Naive thymus-derived CD4-positive, alpha-beta T cell (primary cell): ENCODE results near the gene INSM2. TPM values are rescaled to one million over a fixed set of nuclear protein-coding genes. Genes with fewer than 3 reads are reported as not detected.
A peak's percentile ranks its signal among the peaks of the same experiment; 100 is the strongest.

Experiments used
- ATAC-seq: fragments of 150-1000 bp; cut with Tn5 transposase; 2 replicates; pipeline ENCODE4 v1.10.0; 2021; ENCODE audit warnings: mild to moderate bottlenecking, moderate library complexity
- CTCF ChIA-PET: fragments of 350-600 bp; sonication (Branson Sonifier 250); formaldehyde crosslinking; loops from one replicate; lab custom pipeline; 2021; ENCODE audit warnings: antibody characterized with exemption; lab: Charles Lee
- POLR2A ChIA-PET: fragments of 350-600 bp; sonication (Branson Sonifier 250); formaldehyde crosslinking; loops from one replicate; lab custom pipeline; 2021; ENCODE audit warnings: antibody characterized with exemption, inconsistent platforms; lab: Charles Lee
- DNase-seq, 9 donors: peaks; one replicate each; pipeline versions ENCODE4 v3.0.0 to v3.0.0-alpha.2; 2020 to 2022; ENCODE audit warnings: mixed read lengths in 1 of 9
- H3K27ac ChIP-seq: one replicate; pipeline ENCODE4 v1.7.0; 2013; ENCODE audit warnings: mild to moderate bottlenecking, low read depth, low read length, moderate library complexity
- H3K27me3 ChIP-seq, 2 donors: one replicate each; pipeline ENCODE4 v1.7.0; 2013; ENCODE audit warnings: low read length in 2 of 2, mild to moderate bottlenecking in 2 of 2, moderate library complexity in 2 of 2; ENCODE audit not compliant: control insufficient read depth in 2 of 2, insufficient read depth in 2 of 2
- H3K36me3 ChIP-seq, 3 experiments: 1 replicate in 2 of 3; 2 replicates in 1 of 3; pipeline ENCODE4 v1.7.0; 2013; ENCODE audit warnings: low read length in 3 of 3, mild to moderate bottlenecking in 3 of 3, moderate library complexity in 1 of 3; ENCODE audit not compliant: insufficient read depth in 3 of 3, control insufficient read depth in 2 of 3
- H3K4me1 ChIP-seq, 2 donors: one replicate each; pipeline ENCODE4 v1.7.0; 2013; ENCODE audit warnings: low read length in 2 of 2, mild to moderate bottlenecking in 2 of 2, moderate library complexity in 1 of 2; ENCODE audit not compliant: control insufficient read depth in 2 of 2, insufficient read depth in 2 of 2
- H3K4me3 ChIP-seq: 2 replicates; pipeline ENCODE4 v1.7.0; 2013; ENCODE audit warnings: mild to moderate bottlenecking, low read length
- H3K9me3 ChIP-seq, 3 experiments: 1 replicate in 2 of 3; 2 replicates in 1 of 3; pipeline ENCODE4 v1.7.0; 2013; ENCODE audit warnings: low read length in 3 of 3; ENCODE audit not compliant: control insufficient read depth in 2 of 3
- H3K27ac Mint-ChIP-seq, 9 donors: one replicate each; pipeline ENCODE4 v1.8.0; 2020 to 2022; ENCODE audit warnings: mixed read lengths in 9 of 9, mild to moderate bottlenecking in 8 of 9, moderate library complexity in 5 of 9, inconsistent platforms in 2 of 9
- H3K27me3 Mint-ChIP-seq, 5 donors: one replicate each; pipeline ENCODE4 v1.8.0; 2021 to 2022; ENCODE audit warnings: mixed read lengths in 5 of 5, mild to moderate bottlenecking in 1 of 5
- H3K36me3 Mint-ChIP-seq, 5 donors: one replicate each; pipeline ENCODE4 v1.8.0; 2020 to 2022; ENCODE audit warnings: mixed read lengths in 5 of 5, mild to moderate bottlenecking in 3 of 5, inconsistent platforms in 1 of 5
- H3K4me1 Mint-ChIP-seq, 7 donors: one replicate each; pipeline ENCODE4 v1.8.0; 2020 to 2022; ENCODE audit warnings: mixed read lengths in 7 of 7, mild to moderate bottlenecking in 3 of 7, inconsistent platforms in 1 of 7
- H3K4me3 Mint-ChIP-seq, 10 donors: one replicate each; pipeline ENCODE4 v1.8.0; 2020 to 2022; ENCODE audit warnings: mild to moderate bottlenecking in 10 of 10, mixed read lengths in 10 of 10, moderate library complexity in 6 of 10, inconsistent platforms in 2 of 10
- H3K9me3 Mint-ChIP-seq, 11 donors: one replicate each; pipeline ENCODE4 v1.8.0; 2020 to 2022; ENCODE audit warnings: mixed read lengths in 11 of 11, mild to moderate bottlenecking in 4 of 11, inconsistent platforms in 1 of 11, moderate library complexity in 1 of 11
- intact Hi-C, 2 donors: fragments of 100-400 bp; cut with micrococcal nuclease; formaldehyde crosslinking; loops; one replicate each; pipeline ENCODE4 v1.15.1; 2023
- polyA plus RNA-seq, 2 donors: library from polyadenylated mRNA; unstranded; fragments of 300-500 nt; fragmentation: Illumina TruSeq; gene quantifications; one replicate each; pipeline ENCODE4 v1.2.3, GENCODE V29; 2021
- total RNA-seq, 6 experiments: library from RNA in 5 of 6; stranded (reverse) in 5 of 6; gene quantifications; 1 replicate in 5 of 6; 2 replicates in 1 of 6; pipeline ENCODE4 v1.2.3 and lab custom pipeline; 2021 to 2026

INSM2 gene
- total and polyA plus RNA-seq, 7 experiments from 2014 or later = not detected

- Mint-ChIP-seq H3K27ac (no peak overlapping the region), H3K4me3 (no peak overlapping the region), H3K9me3 (peaks cover 0 to 2% (median 0%) of the 10 kb centered on the region in 11 donors), H3K27me3 (no peaks in the 10 kb centered on the region), H3K36me3 (peaks cover 0 to 39% (median 33%) of the 10 kb centered on the region in 5 donors), H3K4me1 (peaks cover 0 to 12% (median 2%) of the 10 kb centered on the region in 7 donors)
- Histone ChIP-seq H3K27me3 (no peaks in the 10 kb centered on the region), H3K27ac (no peak overlapping the region), H3K36me3 (peaks cover 0 to 4% (median 0%) of the 10 kb centered on the region in 3 experiments), H3K4me3 (no peak overlapping the region), H3K4me1 (no peaks in the 10 kb centered on the region), H3K9me3 (no peaks in the 10 kb centered on the region)
- ATAC-seq = no peak
- POLR2A ChIA-PET = no interaction called here
- DNase-seq = no peak
- intact Hi-C loops = no loop called here
- CTCF ChIA-PET = no interaction called here
Measured at GRCh38 chr14:35578135-35578534, 44.2 kb downstream of the INSM2 start.

- H3K4me1 ChIP-seq = no peaks in the 10 kb centered on the region
- Mint-ChIP-seq H3K36me3 (peaks cover 4 to 42% (median 35%) of the 10 kb centered on the region in 5 donors), H3K9me3 (peaks cover 0 to 2% (median 0%) of the 10 kb centered on the region in 11 donors), H3K27me3 (no peaks in the 10 kb centered on the region), H3K4me3 (no peak overlapping the region), H3K4me1 (peaks cover 0 to 17% (median 2%) of the 10 kb centered on the region in 7 donors), H3K27ac (peak overlapping the region in 1 of 9 donors; percentile 17)
- H3K36me3 ChIP-seq = peaks cover 0 to 4% (median 0%) of the 10 kb centered on the region in 3 experiments
- H3K9me3 ChIP-seq = no peaks in the 10 kb centered on the region
- H3K4me3 ChIP-seq = no peak overlapping the region
- H3K27ac ChIP-seq = no peak overlapping the region
- ChIA-PET CTCF (no interaction called here), POLR2A (no interaction called here)
- ATAC-seq (no peak), DNase-seq (no peak)
- intact Hi-C loops = no loop called here
- H3K27me3 ChIP-seq = no peaks in the 10 kb centered on the region
Measured at GRCh38 chr14:35578639-35579038, 44.7 kb downstream of the INSM2 start.

Other genes with a start within 250 kb of the INSM2 start
- gene PSMA6, start 241.8 kb upstream of the INSM2 start, total RNA-seq = 100 to 1,000 TPM in 1 of 5 experiments, 10 to 100 TPM in 4; 76.6 to 274 (median 90.0) TPM
- 100 to 1,000 TPM; 251 to 291 TPM for gene PSMA6, start 241.8 kb upstream of the INSM2 start, polyA plus RNA-seq
- 1,000 to 10,000 TPM in 2 of 5 experiments, 100 to 1,000 TPM in 3; 144 to 1,533 (median 246) TPM for gene NFKBIA, start 129.4 kb upstream of the INSM2 start, total RNA-seq
- gene NFKBIA, start 129.4 kb upstream of the INSM2 start, polyA plus RNA-seq = 100 to 1,000 TPM; 202 to 280 TPM